ACC112 (cell line): ENCODE results near the gene ZNG1B.
"Not testable (repeated sequence)": the region's sequence is repeated elsewhere in the genome, so short reads cannot be mapped to it uniquely, and the experiment has no call there.

Source experiments
- H2AFZ ChIP-seq: fragments of 200-600 bp; sonication (generic); one replicate; pipeline ENCODE4 v1.6.0; 2017; ENCODE audit warnings: antibody characterized with exemption, low read length; ENCODE audit not compliant: unreplicated experiment
- H3K27ac ChIP-seq: fragments of 200-600 bp; sonication (generic); 2 replicates; pipeline ENCODE4 v1.5.1; 2014; ENCODE audit warnings: low read depth, mild to moderate bottlenecking, antibody characterized with exemption, low read length, moderate library complexity
- H3K27me3 ChIP-seq: fragments of 200-600 bp; sonication (generic); 2 replicates; pipeline ENCODE4 v1.6.1; 2014; ENCODE audit warnings: mild to moderate bottlenecking, antibody characterized with exemption, low read length, moderate library complexity, mixed read lengths; ENCODE audit not compliant: insufficient read depth
- H3K36me3 ChIP-seq: fragments of 200-600 bp; sonication (generic); 2 replicates; pipeline ENCODE4 v1.6.1; 2016; ENCODE audit warnings: mild to moderate bottlenecking, antibody characterized with exemption, low read length, moderate library complexity, mixed read lengths; ENCODE audit not compliant: insufficient read depth
- H3K4me1 ChIP-seq: fragments of 200-600 bp; sonication (generic); one replicate; pipeline ENCODE4 v1.6.1; 2016; ENCODE audit warnings: low read length, mixed read lengths; ENCODE audit not compliant: insufficient read depth, unreplicated experiment, control insufficient read depth
- H3K4me3 ChIP-seq: fragments of 200-600 bp; sonication (generic); 2 replicates; pipeline ENCODE4 v1.5.1; 2014; ENCODE audit warnings: mild to moderate bottlenecking, low read depth, low read length
- H3K79me2 ChIP-seq: fragments of 200-600 bp; sonication (generic); one replicate; pipeline ENCODE4 v1.6.0; 2016; ENCODE audit warnings: low read length; ENCODE audit not compliant: control insufficient read depth, unreplicated experiment, insufficient read depth

The ZNG1B gene

DNA sequence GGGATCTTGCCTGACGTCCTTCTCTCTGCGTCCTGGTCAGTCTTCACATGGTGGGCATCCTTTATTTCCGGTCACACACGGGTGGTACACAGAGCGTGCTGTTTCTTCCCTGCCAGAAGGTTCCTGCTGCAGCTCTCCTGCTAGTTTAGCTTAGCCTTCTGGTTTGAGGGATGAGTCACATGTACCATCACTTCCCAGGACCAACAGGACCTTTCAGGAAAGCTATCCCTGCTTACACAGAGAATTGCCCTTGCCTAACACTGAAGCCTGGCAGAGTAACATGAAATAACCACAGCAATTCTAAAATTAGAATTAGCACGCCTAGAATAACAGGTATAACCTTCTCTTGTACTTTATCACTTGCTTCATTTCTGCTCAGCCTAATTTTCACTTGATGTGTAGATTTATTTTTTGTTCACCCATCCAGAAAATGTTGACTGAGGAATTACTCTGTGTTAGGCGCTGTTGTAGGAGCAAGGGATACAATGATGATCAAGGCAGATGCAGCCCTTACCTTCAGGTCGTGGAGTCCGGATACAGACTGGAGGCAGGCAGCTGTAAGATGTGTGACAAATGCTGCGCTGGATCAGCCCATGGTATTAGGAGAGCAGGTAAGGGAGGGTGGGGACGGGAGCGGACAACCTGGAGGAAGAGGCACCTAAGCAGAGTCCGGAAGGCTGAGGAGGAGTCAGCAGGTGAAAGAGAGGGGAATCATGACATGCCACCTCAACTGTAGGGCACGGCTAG lies 70.1 kb downstream of the ZNG1B start:
- H3K79me2 ChIP-seq, H3K27ac ChIP-seq, H3K4me3 ChIP-seq, H3K36me3 ChIP-seq, H3K4me1 ChIP-seq, H2AFZ ChIP-seq: not testable (repeated sequence)
- H3K27me3 ChIP-seq = peaks cover 26% of the 10 kb centered on the region

DNA sequence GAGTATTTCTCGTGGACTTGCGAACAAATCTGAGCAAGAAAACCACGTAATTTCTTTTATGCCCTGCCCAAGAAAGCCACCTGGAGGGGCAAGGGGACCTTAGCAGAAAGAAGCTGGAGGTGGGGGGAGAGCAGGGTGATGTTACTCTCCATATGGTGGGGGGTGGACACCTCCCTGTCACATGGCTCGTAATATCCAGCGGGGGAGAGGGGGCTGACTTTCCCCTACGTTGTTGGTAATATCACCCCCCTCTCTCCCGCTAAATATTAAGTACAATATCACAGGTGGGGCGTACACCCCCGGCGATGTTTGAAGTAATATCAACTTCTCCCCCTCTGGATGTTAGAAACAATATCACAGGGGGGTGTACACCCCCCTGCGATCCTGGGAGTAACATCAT lies 70.7 kb downstream of the ZNG1B start:
- H3K27ac ChIP-seq, H3K4me1 ChIP-seq, H2AFZ ChIP-seq, H3K4me3 ChIP-seq, H3K79me2 ChIP-seq, H3K36me3 ChIP-seq: not testable (repeated sequence)
- peaks cover 20% of the 10 kb centered on the region for H3K27me3 ChIP-seq

- H3K27ac ChIP-seq, H3K36me3 ChIP-seq, H3K4me3 ChIP-seq: not testable (repeated sequence)
Observed at GRCh38 chr2:113510913-113511312, 73.4 kb downstream of the ZNG1B start.

GRCh38 chr2:113511859-113512258 lies 74.4 kb downstream of the ZNG1B start:
- not testable (repeated sequence) for H3K4me1 ChIP-seq, H2AFZ ChIP-seq, H3K4me3 ChIP-seq, H3K79me2 ChIP-seq, H3K36me3 ChIP-seq, H3K27ac ChIP-seq, H3K27me3 ChIP-seq

More at GRCh38 chr2:113510913-113511312, 73.4 kb downstream of the ZNG1B start:
- not testable (repeated sequence) for H3K4me1 ChIP-seq, H3K79me2 ChIP-seq, H2AFZ ChIP-seq, H3K27me3 ChIP-seq

- not testable (repeated sequence) for H2AFZ ChIP-seq, H3K36me3 ChIP-seq, H3K4me3 ChIP-seq, H3K27ac ChIP-seq, H3K79me2 ChIP-seq, H3K27me3 ChIP-seq, H3K4me1 ChIP-seq
Observed at GRCh38 chr2:113515457-113515856, 78.0 kb downstream of the ZNG1B start.

GRCh38 chr2:113515995-113516394 lies 78.5 kb downstream of the ZNG1B start:
- not testable (repeated sequence) for H2AFZ ChIP-seq, H3K79me2 ChIP-seq, H3K27ac ChIP-seq, H3K4me3 ChIP-seq, H3K27me3 ChIP-seq, H3K36me3 ChIP-seq, H3K4me1 ChIP-seq

- not testable (repeated sequence) for H3K4me3 ChIP-seq, H2AFZ ChIP-seq, H3K27me3 ChIP-seq, H3K36me3 ChIP-seq, H3K27ac ChIP-seq, H3K79me2 ChIP-seq, H3K4me1 ChIP-seq
Observed at GRCh38 chr2:113517025-113517424, 79.5 kb downstream of the ZNG1B start.

GRCh38 chr2:113520837-113521236 lies 83.3 kb downstream of the ZNG1B start:
- not testable (repeated sequence) for H3K4me1 ChIP-seq, H3K4me3 ChIP-seq, H3K36me3 ChIP-seq, H2AFZ ChIP-seq, H3K79me2 ChIP-seq, H3K27me3 ChIP-seq, H3K27ac ChIP-seq

- H2AFZ ChIP-seq, H3K4me3 ChIP-seq, H3K27me3 ChIP-seq, H3K27ac ChIP-seq, H3K4me1 ChIP-seq, H3K36me3 ChIP-seq, H3K79me2 ChIP-seq: not testable (repeated sequence)
Observed at GRCh38 chr2:113521492-113521891, 84.0 kb downstream of the ZNG1B start.

DNA sequence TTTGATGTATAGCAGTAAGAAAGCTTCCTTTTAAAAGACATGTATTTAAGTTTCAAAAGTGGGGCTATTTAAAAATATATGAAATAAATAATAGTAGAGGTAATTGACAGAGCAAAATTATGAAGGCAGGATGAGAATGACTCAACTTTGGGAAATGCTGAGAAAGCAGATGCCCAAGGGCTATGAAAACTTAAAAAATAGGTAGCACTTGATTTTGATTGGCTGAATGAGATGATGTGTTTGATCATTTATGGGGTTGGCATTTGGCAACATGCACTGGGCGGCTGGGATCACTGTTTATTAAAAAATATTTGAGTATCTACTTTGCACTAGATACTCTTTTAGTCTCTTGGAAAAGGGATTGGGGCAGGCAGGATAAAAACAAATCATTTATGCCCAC lies 87.5 kb downstream of the ZNG1B start:
- H3K36me3 ChIP-seq, H3K4me3 ChIP-seq, H3K79me2 ChIP-seq, H2AFZ ChIP-seq, H3K27me3 ChIP-seq, H3K4me1 ChIP-seq, H3K27ac ChIP-seq: not testable (repeated sequence)

- not testable (repeated sequence) for H3K4me1 ChIP-seq, H3K36me3 ChIP-seq, H3K27me3 ChIP-seq, H3K27ac ChIP-seq, H3K79me2 ChIP-seq, H3K4me3 ChIP-seq, H2AFZ ChIP-seq
Observed at GRCh38 chr2:113527350-113528045, 90.0 kb downstream of the ZNG1B start.
